Measurements from ENCODE around the gene TBATA.

TBATA gene

DNA sequence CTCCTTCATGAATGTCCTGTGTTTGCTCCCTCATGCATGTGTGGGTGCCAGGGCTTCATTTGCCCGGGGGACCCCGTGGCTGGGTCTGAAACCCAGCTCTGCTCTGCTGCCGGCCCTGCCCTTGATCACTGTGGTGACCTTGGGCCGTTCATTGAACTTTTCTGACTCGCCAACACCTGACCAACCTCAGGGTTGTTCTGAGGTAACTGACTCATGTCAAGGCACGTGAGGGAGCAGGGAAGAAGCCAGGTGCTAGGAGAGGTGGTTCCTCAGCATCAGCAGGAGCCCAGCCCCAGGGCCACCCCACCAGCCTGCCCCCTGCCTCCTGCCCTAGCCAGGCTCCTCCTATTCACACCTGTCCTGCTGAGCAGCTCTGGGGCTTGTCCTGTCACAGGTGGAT, 47.9 kb downstream of the TBATA start:
- no peak for DNase-seq (ENCODE audit: extremely low read depth, insufficient read length)
- Histone ChIP-seq H3K36me3 (ENCODE audit: control insufficient read depth, insufficient read depth, low read length) (no peaks in the 10 kb centered on the region), H3K4me3 (replicated peaks; ENCODE audit: low read depth, low read length) (no peak overlapping the region), H3K27me3 (replicated peaks; ENCODE audit: control insufficient read depth, insufficient read depth, low read length) (no peaks in the 10 kb centered on the region)
- no peak for TF ChIP-seq CTCF (IDR thresholded peaks at IDR 0.05; ENCODE audit: insufficient read depth, low read length, poor library complexity, severe bottlenecking)

GRCh38 chr10:70736525-70736924, 48.7 kb downstream of the TBATA start:
- no peak overlapping the region for H3K4me3 ChIP-seq (replicated peaks; ENCODE audit: low read depth, low read length)
- H3K27me3 ChIP-seq (replicated peaks; ENCODE audit: control insufficient read depth, insufficient read depth, low read length), result no peaks in the 10 kb centered on the region
- H3K36me3 ChIP-seq (ENCODE audit: control insufficient read depth, insufficient read depth, low read length), result no peaks in the 10 kb centered on the region
- DNase-seq (ENCODE audit: extremely low read depth, insufficient read length), result no peak
- TF ChIP-seq CTCF (IDR thresholded peaks at IDR 0.05; ENCODE audit: insufficient read depth, low read length, poor library complexity, severe bottlenecking), result no peak

DNA sequence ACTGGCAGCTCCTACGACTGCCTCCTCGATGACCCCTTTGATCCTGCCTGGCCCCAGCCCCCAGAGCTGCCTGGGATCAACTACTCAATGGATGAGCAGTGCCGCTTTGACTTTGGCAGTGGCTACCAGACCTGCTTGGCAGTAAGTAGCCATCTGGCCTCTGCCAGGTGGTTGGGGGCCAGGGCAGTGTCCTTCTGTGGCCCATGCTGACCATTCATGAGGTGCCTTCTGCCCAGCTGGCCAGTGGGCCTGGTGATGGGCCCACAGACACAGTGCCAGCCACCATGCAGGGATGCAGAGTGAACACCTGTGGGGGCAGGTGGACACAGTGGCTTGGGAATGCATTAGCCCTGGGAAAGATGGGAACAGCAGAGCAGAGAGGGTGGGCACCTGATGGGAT, 50.0 kb downstream of the TBATA start:
- no peak for TF ChIP-seq CTCF (IDR thresholded peaks at IDR 0.05; ENCODE audit: insufficient read depth, low read length, poor library complexity, severe bottlenecking)
- no peaks in the 10 kb centered on the region for H3K36me3 ChIP-seq (ENCODE audit: control insufficient read depth, insufficient read depth, low read length)
- no peak for DNase-seq (ENCODE audit: extremely low read depth, insufficient read length)
- H3K4me3 ChIP-seq (replicated peaks; ENCODE audit: low read depth, low read length), result no peak overlapping the region
- H3K27me3 ChIP-seq (replicated peaks; ENCODE audit: control insufficient read depth, insufficient read depth, low read length), result no peaks in the 10 kb centered on the region

- Histone ChIP-seq H3K27me3 (replicated peaks; ENCODE audit: control insufficient read depth, insufficient read depth, low read length) (no peaks in the 10 kb centered on the region), H3K4me3 (replicated peaks; ENCODE audit: low read depth, low read length) (no peak overlapping the region), H3K36me3 (ENCODE audit: control insufficient read depth, insufficient read depth, low read length) (no peaks in the 10 kb centered on the region)
- no peak for DNase-seq (ENCODE audit: extremely low read depth, insufficient read length)
- TF ChIP-seq CTCF (IDR thresholded peaks at IDR 0.05; ENCODE audit: insufficient read depth, low read length, poor library complexity, severe bottlenecking), result no peak
Measured at GRCh38 chr10:70733051-70733450, 52.1 kb downstream of the TBATA start.

GRCh38 chr10:70732569-70732968, 52.6 kb downstream of the TBATA start:
- DNase-seq (ENCODE audit: extremely low read depth, insufficient read length), result no peak
- H3K27me3 ChIP-seq (replicated peaks; ENCODE audit: control insufficient read depth, insufficient read depth, low read length), result no peaks in the 10 kb centered on the region
- no peaks in the 10 kb centered on the region for H3K36me3 ChIP-seq (ENCODE audit: control insufficient read depth, insufficient read depth, low read length)
- H3K4me3 ChIP-seq (replicated peaks; ENCODE audit: low read depth, low read length), result no peak overlapping the region
- no peak for TF ChIP-seq CTCF (IDR thresholded peaks at IDR 0.05; ENCODE audit: insufficient read depth, low read length, poor library complexity, severe bottlenecking)

DNA sequence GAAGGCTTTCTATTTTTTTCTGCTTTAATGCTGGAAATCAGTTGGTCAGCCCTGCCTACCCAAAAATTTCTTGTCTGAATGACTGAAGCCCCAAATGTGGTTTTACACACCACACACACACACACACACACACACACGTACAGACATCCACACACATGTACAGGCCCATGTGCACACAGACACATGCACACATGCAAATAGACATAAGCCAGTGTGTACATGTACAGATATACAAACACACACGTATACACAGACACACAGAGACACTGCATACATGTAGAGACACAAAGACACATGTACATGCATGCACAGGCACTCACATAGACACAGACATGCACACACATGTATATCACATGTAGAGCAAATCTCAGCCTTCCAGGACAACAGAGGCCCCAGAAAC, 54.2 kb downstream of the TBATA start:
- no peaks in the 10 kb centered on the region for H3K36me3 ChIP-seq (ENCODE audit: control insufficient read depth, insufficient read depth, low read length)
- no peak overlapping the region for H3K4me3 ChIP-seq (replicated peaks; ENCODE audit: low read depth, low read length)
- no peaks in the 10 kb centered on the region for H3K27me3 ChIP-seq (replicated peaks; ENCODE audit: control insufficient read depth, insufficient read depth, low read length)
- TF ChIP-seq CTCF (IDR thresholded peaks at IDR 0.05; ENCODE audit: insufficient read depth, low read length, poor library complexity, severe bottlenecking), result no peak
- no peak for DNase-seq (ENCODE audit: extremely low read depth, insufficient read length)

Data from GM06990 (cell line).